GM13976 (cell line): Measurements from ENCODE around the gene E2F1.

Source experiments
- DNase-seq: peaks from one replicate; pipeline ENCODE4 v3.0.0; 2012; ENCODE audit warnings: low spot score
- in situ Hi-C: fragments of 300-500 bp; cut with MboI; formaldehyde crosslinking; loops from one replicate; pipeline ENCODE4 v1.12.0; 2022; ENCODE audit warnings: low sequenced_read_pairs, mixed read lengths, inconsistent platforms; ENCODE audit not compliant: unreplicated experiment
- TF ChIP-seq, protein P1 (sequence below): IDR thresholded peaks from 2 replicates; pipeline ENCODE4 v1.5.1; 2012; ENCODE audit warnings: borderline replicate concordance, mild to moderate bottlenecking; ENCODE audit not compliant: insufficient read depth; ENCODE audit errors: extremely low read depth, missing control alignments, control extremely low read depth

The E2F1 gene

DNA sequence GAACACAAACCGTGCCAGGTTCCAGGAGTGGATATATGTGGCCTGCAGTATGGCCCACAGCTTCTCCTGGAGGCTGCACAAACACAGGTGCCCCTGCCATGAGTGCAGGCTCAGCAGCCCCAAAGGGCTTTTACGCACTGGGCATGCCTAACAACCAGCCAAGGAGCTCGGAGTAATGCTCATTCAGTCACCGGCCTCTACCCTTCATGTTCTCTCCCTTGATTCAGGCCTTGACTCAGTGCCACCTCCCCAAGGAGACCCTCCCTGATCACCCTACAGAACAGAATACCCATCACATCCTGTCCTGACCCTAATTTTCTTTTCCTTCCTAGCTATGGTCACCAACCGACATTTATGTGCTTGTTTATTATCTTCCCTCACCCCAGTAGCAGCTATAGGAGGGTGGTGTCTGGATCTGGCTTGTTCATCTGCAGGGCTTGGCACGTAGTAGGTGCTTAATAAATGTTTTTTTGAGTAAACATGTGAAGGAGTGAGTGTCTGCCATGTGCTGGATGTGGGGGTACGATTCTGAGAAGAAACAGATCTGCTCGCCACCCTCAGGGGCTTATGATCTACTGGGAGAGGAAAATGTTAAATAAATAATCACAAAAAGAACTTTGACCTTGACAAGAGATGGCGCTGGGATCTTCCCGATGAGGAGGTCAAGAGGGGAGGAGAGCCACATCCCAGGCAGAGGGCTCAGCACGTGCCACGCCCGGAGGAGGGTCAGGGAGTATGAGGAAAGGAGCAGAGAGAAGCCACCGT, 24.7 kb upstream of the E2F1 start:
- TF ChIP-seq, protein P1, sequence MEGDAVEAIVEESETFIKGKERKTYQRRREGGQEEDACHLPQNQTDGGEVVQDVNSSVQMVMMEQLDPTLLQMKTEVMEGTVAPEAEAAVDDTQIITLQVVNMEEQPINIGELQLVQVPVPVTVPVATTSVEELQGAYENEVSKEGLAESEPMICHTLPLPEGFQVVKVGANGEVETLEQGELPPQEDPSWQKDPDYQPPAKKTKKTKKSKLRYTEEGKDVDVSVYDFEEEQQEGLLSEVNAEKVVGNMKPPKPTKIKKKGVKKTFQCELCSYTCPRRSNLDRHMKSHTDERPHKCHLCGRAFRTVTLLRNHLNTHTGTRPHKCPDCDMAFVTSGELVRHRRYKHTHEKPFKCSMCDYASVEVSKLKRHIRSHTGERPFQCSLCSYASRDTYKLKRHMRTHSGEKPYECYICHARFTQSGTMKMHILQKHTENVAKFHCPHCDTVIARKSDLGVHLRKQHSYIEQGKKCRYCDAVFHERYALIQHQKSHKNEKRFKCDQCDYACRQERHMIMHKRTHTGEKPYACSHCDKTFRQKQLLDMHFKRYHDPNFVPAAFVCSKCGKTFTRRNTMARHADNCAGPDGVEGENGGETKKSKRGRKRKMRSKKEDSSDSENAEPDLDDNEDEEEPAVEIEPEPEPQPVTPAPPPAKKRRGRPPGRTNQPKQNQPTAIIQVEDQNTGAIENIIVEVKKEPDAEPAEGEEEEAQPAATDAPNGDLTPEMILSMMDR = no peak
- in situ Hi-C loops = no loop called here
- no peak for DNase-seq

GRCh38 chr20:33709905-33710541, 23.8 kb upstream of the E2F1 start:
- in situ Hi-C loops = no loop called here

GRCh38 chr20:33709398-33709797, 23.2 kb upstream of the E2F1 start:
- TF ChIP-seq, protein P1 = no peak
- no peak for DNase-seq
- in situ Hi-C loops = no loop called here

More at GRCh38 chr20:33709905-33710541, 23.8 kb upstream of the E2F1 start:
- TF ChIP-seq, protein P1 = no peak
- DNase-seq = no peak

DNA sequence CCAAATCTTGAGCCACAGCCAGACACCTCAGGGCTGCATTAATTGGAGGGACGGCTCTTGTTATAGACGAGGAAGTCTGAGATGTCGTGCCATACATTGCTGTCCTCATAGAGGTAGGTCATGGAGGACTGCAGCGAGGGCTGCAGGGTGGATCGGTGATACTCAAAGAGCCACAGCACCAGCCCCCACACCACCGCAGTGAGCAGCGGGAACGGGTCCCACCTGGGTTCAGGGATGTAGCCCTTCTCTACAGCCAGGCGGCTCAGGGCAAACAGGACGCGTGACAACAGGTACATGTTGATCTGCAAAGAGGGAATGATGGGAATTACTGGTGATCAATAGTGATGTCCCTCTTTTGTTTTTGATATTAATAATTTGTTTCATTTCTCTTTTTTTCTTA, 21.5 kb upstream of the E2F1 start:
- TF ChIP-seq, protein P1 = no peak
- no peak for DNase-seq
- in situ Hi-C loops = no loop called here

DNA sequence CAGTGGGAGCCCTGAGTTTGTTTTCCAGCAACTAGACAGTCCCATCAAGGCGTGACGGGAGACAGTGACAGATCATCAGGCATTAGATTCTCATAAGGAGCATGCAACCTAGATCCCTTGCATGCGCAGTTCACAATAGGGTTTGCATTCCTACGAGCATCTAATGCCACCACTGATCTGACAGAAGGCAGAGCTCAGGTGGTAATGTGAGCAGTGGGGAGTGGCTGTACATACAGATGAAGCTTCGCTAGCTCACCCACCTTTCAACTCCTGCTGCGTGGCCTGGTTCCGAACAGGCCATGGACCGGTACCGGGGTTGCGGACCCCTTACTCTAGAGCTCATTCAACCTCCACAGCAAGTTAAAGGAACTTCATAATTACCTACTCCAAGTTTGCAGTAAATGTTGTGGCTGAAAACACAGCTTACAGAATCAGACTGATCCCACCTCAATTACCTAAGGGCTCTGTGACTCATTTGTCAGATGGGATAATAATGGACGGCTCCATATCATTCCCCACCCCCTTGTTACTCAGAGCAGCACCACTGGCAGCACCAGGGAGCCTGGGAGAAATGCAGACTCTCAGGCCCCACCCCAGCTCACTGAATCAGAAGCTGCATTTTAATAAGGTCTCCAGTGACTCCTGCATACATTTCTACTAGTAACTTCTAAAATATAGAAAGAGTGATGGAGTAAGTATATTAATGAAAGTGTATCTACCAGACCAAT, 18.2 kb upstream of the E2F1 start:
- TF ChIP-seq, protein P1 = no peak
- in situ Hi-C loops = no loop called here
- no peak for DNase-seq

DNA sequence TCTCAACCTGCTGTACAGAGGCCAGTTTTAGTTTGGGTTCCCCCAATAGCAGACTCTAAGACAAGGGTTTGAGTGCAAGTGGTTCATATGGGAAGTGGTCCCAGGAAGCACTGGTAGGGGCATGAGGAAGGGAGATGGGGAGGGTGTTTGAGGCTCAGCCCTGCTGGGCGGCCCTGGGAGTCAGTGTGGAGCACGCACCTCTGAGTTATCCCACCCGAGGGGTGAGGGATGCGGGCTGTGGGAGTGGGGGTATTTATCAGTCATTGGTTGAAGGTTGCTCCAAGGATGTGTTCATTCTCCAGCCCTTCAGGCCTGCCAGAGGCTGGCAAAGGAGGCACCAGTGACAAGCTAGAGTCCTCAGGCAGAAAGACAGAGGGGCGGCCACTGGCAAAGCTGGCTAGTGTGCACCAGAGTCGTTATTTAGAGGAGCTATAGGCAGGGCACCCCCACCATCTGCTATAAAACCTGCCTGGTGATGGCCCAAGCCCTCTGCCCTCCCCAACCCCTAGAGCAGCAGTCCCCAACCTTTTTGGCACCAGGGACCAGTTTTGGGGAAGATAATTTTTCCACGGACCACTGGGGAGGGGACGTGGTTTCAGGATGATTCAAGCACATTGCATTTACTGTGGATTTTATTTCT, 17.4 kb upstream of the E2F1 start:
- in situ Hi-C loops = no loop called here
- TF ChIP-seq, protein P1 = no peak
- no peak for DNase-seq
